ENCODE data around the gene JUP.
A peak's percentile ranks its signal among the peaks of the same experiment; 100 is the strongest.

DNA sequence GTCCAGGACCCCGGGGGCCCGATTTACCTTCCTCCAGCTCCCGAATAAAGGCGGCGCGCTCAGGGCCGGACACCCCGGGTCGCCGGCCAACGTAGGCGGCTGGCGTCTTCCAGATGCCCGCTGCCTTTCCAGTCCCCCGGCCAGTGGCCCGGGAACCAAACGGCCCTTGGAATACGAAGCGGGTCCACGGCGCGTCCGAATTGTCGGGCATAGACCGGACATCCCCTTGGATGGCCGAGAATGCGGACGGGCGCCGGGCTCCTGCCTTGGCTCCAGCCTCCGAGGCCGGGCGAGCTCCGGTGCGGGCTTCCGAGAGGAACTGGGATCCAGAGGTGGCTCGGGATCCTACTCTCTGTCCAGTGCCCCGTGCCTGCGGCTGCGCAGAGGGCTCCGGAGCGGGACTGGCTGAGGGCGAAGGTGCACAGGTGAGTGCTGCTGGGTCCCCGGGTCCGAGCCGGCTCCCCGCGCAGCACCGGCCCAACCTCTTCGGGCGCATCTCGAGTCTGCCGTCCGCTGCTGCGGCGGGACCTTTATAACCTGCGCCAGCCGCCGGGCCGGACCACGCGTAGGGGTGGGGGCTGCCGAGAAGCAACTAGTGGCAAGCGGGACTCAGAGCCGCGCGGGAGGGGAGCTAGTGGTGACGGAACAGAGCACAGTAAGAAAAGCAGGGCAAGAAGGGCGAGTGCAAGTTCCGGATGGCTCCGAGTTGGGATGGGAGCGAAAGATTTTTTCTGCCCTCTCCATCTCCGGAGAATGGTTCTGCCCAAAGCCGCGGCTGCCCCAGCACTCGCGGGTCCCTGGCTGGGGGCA is 52.2 kb downstream of the JUP start, which contains the start of gene HAP1:
- TF ChIP-seq, protein P1, sequence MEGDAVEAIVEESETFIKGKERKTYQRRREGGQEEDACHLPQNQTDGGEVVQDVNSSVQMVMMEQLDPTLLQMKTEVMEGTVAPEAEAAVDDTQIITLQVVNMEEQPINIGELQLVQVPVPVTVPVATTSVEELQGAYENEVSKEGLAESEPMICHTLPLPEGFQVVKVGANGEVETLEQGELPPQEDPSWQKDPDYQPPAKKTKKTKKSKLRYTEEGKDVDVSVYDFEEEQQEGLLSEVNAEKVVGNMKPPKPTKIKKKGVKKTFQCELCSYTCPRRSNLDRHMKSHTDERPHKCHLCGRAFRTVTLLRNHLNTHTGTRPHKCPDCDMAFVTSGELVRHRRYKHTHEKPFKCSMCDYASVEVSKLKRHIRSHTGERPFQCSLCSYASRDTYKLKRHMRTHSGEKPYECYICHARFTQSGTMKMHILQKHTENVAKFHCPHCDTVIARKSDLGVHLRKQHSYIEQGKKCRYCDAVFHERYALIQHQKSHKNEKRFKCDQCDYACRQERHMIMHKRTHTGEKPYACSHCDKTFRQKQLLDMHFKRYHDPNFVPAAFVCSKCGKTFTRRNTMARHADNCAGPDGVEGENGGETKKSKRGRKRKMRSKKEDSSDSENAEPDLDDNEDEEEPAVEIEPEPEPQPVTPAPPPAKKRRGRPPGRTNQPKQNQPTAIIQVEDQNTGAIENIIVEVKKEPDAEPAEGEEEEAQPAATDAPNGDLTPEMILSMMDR (IDR thresholded peaks at IDR 0.05), result no peak
- peak; percentile 69 for TF ChIP-seq POLR2A (IDR thresholded peaks at IDR 0.05)
- TF ChIP-seq POLR2AphosphoS5 (IDR thresholded peaks at IDR 0.05), result peak; percentile 85
